Hematopoietic multipotent progenitor cell treated with erythropoietin and hydrocortisone succinate and interleukin-3 and kit ligand, for 17 days (in vitro differentiated cells): Measurements from ENCODE around the gene GARNL3.

Experiments
- DNase-seq: peaks from one replicate; pipeline ENCODE4 v3.0.0-alpha.2; 2015; ENCODE audit warnings: low spot score

GARNL3 gene

DNA sequence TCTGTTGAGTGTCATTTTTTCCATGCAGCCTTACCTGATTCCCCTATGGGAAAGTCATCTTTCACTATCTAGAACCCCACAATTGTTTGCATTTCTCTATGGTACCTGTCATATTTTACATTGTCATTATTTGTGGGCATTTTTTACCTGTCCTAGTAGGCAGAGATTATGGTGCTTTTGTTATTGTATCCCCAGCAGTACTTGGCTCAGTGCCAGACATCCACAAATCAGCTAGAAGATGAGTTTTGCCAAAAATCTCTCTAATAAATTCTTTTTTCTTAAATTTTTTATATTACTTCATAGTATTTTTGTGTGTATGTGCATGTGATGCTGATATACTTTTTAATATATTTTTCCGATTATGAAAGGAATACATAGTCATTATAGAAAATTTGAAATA is 13.2 kb downstream of the GARNL3 start:
- no peak for DNase-seq

DNA sequence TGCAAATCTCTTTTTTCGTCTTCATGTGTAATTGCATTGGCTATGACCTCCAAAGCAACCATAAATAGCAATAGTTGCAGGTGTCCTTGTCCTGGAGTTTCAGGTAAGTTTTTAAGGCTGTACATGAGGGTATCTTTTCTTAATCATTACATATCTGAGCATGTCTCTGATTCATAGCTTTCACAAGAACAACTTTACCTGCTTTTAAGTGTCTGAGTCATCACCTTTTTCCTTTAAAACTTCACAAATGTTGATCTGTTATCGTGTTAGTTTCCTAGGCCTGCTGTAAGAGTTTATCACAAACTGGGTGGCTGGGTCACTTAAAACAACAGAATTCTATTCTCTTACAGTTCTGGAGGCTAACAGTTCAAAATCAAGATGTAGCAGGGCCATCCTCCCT is 13.8 kb downstream of the GARNL3 start:
- no peak for DNase-seq

DNA sequence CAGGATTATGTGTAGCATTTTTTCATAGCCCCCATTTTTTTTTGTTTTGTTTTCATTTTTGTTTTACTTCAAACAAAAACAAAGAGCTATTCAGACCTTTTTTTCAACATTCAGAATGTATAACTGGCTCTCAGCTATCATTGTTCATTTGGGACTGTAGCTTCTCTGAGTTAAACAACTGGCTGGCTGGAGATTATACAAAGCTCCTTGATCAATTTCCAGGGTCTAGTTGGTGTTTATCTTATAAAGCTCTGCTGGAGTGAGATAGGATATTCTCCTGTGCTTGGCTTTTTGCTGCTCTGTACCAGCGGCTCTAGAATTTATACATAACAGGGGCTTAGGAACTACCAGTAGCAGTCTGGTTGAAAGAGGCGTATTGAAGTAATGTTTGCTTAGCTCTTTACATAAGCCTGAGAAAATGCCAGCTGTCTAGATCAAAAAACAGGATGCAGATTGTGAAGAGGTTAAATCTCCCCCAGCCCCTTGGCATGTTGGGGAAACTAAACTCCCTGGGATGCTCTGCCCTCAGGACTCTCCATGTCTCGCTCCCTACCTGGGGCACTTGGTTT is 15.2 kb downstream of the GARNL3 start:
- no peak for DNase-seq

DNA sequence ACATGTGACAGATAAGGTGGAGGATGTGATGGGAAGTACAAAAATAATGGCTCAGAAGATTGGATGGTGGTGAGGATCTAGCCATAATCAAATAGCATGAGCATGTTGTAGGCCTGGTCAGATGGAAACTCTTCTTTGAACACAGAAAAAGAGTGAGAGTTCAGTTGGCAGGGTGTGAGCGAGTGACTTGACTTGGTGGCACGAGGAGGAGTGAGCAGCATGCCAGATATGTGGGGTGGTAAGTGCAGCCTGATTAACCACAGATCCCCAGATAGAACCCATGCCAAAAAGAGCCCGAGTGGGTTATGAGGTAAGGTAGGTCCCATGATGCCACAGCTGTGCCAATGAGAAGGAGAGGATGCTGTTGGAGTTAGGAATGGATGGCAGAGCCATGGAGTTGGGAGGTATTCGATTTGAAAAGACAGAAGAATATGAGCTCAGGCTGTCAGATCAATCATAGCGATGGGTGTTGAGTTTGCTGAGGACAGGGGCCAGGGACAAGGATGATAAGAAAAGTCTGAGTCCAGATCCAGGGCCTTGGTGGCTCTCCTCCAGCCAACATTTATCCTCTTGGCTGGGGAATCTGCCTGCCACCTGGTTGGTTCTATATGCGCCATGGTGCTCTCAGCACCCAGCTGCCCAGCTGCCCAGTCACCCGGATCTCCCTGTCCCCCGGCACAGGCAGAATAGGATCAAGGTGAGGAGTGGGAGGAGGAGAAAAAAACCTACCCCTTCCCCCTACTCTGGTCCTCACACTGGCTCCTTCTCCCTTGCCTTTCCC is 16.5 kb downstream of the GARNL3 start:
- DNase-seq: no peak

DNA sequence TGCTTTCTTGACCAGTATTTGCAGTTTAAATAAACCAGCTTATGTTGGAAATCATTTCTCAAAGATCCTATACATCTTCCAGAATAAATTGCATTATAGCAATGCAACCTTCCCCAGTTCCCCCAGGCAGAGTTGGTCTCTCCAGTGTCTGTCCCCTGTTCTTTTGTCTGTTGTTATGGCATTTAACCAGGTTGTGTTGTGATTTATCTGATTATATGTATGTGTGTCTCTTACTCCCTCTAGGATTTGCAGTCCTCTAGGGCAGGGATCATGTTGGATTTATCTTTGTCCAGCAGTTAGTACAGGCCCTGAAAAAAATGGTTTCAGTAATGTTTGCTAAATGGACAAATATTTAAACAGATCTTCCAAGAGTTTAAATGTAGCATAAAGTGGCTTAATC is 17.3 kb downstream of the GARNL3 start:
- no peak for DNase-seq

DNA sequence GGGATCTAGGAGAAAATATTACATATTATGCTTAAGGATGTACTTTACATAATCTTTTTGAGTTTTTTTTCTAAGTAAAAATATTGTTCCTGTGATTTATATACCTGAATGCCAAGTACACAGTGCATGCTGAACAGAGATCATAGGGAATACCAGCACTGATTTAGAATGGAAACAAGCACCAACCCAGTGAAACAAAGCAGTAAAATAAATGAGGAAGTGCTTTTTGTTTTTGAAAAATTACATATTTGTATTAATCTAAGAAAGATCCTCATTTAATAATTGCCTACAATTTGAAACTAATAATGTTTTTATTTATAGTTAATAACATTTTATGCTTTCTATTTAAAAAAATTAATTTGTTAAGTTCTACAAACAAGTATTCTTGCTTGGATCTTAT is 18.0 kb downstream of the GARNL3 start:
- DNase-seq: no peak

DNA sequence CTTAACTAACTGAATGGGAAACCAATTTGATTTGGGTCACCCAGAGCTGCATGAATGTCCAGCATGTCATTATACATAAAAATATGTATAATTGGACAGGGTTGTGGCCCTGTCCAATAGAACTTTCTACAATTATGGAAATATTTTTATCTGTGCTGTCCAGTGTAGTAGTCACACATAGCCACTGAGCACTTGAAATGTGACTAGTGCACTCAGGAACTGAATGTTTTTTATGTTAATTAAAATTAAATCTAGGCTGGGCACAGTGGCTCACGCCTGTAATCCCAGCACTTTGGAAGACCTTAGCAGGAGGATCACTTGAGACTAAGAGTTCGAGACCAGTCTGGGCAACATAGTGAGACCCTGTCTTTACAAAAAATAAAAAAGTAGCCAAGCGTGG is 18.6 kb downstream of the GARNL3 start:
- no peak for DNase-seq

DNA sequence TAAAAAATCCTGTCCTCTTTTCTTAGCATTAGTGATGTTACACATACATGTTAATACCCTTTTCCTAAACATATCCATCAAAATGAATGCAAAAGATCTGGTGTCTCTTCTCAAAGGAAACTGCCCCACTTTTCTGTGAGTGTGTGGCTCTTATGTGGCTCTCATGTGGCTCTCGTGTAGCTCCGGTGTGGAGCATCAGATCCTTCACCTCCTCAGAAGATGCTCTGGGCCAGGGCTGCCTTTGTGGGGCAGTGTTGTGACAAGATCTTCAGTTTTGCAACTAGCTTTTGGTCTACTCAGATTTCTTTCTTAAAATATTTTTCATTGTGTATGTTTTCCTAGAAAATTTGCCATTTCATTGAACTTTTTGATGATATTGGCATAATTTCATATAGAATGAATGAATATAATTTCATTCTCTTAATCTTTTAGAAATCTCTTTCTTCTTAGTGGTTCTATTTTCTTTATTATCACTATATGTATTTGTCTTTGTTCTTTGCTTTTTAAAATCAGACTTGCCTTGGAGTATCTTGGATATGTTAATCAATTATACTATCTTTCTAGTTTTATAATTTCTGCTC is 19.4 kb downstream of the GARNL3 start:
- DNase-seq: no peak

DNA sequence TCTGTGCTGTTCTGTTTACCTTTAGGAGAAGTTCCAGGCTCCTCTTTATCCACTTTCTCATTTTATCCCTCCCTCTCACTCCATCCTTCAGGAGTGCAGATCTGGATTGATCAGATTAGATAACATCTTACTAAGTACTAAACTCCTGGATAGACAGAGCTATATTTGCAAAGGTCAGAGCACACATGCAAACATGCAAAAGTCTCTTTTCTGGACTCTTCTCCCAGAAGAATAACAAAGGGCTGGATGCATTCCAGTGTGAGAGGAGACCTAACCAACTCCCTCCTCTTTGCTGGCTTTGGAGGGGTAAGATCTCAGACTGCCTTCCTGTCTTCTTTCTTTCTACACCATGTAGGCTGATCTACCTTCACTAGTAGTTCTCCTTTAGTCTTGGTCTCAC is 21.4 kb downstream of the GARNL3 start:
- no peak for DNase-seq

DNA sequence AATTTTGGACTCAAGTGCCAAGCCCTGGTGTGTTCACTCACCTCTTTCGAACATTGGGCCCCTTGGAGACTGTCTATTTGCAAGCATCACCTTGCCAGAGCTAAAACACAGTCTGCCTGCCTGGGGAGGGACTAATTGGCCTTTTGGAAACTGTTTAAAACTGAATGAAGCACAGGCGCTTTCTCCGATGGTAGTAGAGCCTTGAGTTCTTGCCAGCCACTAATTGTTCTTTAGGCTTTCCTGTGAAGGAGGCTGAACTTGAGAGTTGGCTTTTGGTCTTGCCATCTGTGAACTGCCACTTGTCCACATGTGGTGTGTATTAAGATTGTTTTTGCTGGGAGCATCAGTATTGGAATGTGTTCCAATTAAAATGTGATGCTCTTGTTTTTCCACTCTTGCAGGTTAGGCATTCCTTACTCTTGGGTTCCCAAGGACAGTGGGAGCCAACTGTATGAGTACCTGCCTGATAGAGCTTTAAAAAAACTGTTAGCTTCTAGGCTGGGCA is 26.0 kb downstream of the GARNL3 start:
- no peak for DNase-seq

DNA sequence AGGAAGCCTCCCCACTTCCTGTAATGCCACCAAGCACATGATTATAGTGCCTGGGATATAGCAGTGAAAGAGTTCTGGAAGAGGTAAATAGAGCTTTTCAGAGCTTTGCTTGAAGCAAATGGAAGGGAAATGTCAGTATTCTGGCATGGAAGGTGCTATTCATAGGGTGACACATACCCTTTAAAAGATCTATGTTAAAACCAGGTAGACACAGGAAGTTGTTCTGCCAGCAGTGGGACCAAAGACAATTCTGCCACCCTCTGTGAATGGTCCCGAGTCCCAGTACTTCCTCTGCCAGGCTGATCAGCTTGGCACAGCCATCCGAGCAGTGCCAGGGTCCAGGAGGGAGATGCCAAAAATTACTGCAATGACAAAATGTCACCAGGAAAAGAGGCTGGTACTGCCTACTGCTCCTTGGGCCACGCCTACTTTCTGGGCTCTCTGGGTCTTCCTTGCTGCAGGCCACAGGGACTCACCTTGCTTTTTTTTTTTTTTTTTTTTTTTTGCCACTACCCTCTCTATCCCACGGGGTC is 26.7 kb downstream of the GARNL3 start:
- DNase-seq: no peak

DNA sequence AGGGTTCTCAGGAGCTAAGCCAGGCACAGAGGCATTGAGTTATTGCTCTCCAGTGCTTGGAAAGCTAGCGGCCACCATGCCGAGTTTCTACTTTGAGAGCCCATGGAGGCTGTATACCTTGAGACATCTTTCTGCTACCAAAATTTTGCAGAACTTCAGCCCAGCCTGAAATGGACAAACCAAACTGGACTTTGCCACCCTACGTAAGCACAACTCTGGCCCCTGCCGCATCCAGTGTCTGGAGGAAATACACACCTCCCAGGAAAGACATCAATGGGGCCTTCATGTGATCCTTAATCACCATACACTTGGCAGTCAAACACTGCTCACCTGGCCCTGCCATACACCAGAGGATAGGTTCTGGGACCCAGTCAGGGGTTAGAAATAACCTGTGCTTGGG is 27.8 kb downstream of the GARNL3 start:
- DNase-seq: no peak

DNA sequence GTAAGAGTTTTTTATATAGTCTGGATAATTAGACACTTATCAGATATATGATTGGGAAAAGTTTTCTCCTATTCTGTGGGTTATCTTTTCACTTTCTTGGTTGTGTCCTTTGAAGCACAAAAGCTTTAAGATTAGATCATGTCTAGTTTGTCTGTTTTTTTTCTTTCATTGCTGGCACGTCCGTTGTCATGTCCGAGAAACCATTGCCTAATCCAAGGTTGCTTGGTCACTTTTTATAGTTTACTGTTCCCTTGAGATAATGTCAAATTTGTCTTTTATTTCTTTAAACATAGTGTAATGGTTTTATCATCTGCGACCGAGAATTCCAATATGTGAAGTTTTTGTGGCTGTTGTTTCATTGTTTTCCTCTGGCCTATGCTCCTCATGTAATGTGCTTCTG is 28.8 kb downstream of the GARNL3 start:
- no peak for DNase-seq

DNA sequence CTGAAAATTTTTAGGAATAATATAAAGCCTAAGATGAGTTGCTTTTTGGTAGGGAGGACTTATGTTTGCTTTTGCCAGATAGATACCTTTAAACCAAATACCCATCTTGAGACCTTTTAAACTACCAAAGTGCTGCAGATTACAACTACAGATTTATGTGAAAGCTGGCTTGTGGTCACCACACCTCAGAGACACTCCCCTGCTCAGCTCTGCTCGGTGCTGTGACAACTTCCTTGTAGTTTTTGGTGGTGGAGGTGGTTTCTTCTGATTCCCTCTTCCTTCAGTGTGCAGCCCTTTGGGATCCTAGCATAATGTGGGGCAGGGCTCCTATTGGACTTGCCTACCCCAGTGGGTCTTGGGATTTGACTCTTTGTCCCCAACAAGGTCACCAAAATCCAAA is 29.2 kb downstream of the GARNL3 start:
- no peak for DNase-seq

DNA sequence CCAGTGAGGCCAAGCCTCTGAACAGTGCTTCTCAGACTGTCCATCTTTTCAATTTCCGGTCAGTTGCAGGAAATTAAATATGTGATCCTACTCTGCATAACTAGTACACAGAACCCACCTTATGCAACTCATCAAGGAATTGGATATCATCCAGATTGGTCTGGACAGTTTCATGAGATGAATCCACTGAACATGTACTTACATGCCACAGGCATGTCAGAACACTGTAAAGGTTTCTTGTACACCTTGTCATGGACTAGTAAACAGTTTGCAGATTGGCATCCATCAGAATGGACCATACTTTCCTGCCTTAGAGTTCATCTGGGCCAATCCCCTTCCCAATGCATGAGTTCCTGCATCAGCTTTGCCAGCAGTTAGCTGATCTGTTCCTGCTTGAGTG is 30.4 kb downstream of the GARNL3 start:
- DNase-seq: no peak

DNA sequence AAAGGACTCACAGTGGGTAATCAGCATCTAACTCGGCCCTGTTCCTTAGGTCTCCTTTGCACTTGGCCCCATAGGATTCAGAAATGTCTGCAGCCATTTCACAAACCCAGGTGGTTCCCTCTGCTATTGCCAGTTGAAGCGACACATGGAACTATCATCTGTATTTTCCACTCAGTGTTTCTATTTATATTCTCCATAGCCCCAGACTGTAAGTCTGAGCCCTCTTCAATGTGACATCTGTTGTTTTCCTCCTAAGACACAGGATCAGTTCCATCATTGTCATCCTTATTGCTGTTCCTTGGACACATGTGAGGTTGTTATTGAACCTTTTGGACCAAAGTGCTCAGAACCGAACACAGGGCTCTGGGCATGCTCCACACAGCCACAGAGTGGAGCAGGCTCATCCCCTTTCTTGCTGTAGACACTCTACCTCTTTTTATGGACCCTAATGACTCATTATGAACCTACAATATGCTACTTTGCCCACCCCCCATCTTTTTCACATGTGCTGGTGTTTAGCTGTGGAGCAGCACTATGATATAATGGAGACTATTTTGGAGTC is 36.4 kb downstream of the GARNL3 start:
- no peak for DNase-seq

DNA sequence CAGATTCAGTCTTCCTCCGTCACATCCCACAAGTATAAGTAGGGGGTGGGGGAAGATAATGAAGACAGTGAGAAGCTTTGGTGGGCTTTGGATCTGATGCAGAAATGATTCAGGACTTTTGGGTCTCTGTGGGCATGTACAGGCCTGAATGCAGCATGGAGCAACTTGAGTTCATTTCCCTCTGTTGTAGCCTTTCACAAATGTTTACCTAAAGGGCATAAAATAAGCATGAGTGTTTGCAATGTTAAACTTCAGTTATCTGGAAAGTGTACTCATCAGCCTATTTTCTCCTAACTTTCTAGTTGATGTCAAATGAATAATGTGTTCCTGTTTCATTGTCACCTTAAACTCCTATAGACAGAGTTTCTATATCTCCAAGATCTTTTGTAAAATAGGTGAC is 39.3 kb downstream of the GARNL3 start:
- DNase-seq: no peak

DNA sequence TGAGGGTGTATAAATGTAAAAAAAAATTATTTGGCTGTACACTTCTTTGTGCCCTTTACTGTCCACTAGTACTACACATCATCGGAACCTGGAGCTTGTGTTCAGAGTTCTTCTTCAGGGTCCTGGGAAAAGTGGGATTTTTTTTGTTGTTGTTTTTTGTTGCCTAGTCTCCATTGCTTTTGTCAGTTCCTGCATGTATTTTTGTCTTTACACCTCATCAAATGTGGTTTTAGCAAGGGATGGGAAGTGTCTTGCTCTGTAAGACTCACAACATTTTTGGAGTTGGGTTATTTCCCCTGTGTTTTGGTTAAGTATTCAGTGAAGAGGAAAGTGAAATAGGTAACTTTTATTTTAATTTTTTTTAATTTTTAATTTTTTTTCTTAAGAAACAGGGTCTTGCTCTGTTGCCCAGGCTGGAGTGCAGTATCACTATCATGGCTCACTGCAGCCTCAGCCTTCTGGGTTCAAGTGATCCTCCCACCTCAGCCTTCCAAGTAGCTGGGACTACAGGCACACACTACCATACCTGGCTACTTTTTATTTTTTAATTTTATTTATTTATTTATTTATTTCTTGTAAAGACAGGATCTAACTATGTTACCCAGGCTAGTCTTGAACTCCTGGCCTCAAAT is 40.7 kb downstream of the GARNL3 start:
- DNase-seq: no peak

DNA sequence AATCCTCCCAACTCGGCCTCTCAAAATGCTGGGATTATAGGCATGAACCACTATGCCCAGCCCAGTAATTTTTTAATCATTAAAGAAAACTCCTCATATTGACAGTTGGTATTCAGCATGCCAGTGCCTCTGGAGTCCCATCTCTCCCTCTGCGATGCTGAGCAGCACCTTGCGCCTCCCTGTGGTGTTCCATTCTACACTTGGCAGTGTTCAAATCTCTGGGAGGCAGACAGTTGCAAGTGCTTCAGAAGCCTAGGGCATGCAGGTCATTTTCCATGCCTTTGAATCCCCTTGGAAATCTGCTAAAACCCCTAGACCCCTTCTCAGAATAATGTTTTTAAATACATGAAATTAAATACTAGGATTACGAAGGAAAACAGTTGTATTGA is 41.3 kb downstream of the GARNL3 start:
- DNase-seq: no peak

DNA sequence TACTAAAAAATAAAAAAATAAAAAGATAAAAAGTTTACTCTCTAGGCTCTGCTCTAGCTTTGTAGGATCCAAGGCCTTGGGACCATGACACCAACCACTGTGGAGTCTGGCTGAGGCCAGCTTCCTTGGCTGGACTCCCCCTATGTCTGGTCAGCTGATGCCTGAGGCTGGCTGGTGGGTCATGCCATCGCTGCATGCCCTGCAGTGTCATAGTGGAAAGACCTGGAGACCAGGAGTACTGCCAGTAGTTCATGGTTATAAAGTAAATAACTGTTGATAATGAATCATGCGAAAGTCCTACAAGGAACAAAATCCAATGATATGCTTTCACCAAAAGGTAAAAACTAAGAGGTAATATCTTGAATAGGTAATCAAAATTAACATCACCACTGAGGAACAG is 43.2 kb downstream of the GARNL3 start:
- no peak for DNase-seq

DNA sequence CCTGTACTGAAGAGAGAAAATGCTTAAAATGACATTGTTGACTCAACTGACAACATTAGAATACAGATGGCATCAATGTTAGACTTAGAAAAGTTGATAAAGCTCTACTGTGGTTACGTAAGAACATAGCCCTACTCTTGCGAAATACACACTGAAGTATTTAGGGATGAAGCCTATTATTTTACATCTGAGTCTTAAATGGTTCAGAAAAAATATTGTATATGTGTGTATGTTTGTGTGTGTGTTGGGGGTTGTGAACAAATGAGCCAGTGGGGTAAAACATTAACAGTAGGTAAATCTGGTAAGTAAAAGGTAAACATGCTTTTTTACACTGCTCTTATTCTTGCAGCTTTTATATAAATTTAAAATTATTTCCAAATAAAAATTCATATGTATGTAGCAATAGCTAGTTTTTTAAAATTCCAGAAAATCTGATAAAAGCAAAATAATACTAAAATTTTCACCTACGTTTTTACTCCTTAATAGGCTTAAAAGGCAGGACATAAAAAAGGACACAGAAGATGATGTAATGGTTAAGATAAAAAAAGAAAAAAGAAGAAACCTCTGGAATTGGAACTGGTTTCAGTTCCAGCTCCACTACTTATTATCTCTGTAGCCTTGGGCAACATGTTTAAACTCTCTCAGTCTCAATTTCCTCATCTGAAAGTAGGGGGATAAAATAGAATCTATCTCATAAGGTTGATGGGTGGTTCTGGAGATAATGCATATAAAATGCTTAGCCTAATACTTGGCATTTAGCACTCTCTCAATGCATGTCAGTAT is 44.3 kb downstream of the GARNL3 start:
- DNase-seq: no peak

DNA sequence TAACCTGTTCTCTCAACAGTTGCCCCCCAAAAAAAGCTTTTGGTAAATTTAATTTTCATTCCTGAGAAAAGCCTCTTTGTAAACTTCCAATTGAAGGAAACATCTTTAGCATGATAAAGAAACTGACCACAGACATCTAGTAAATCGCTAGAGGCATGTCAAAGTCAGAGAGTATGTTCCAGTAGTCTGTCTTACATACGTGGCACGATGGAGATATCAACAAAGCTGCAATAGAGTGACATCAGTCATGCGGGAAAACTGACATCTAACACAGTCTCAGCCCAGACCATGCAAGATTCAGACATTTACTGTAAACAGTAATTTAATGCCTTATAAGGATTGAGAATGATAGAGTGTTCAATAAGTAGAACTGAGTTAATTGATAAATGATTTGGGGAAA is 45.1 kb downstream of the GARNL3 start:
- DNase-seq: no peak
